Stomach (tissue), 9 donors: ENCODE results near the gene BTBD17. TPM values are rescaled to one million over a fixed set of nuclear protein-coding genes. Genes with fewer than 3 reads are reported as not detected.
A peak's percentile ranks its signal among the peaks of the same experiment; 100 is the strongest.

Source experiments
- DNase-seq, 2 donors: peaks; one replicate each; pipeline versions ENCODE4 v3.0.0 to v3.0.0-alpha.2; 2013 to 2019
- H3K27ac ChIP-seq, 5 donors: fragments of 200-600 bp in 4 of 5; sonication (generic) in 4 of 5; one replicate each; pipeline ENCODE4 v1.5.1; 2013 to 2019; ENCODE audit warnings: mild to moderate bottlenecking in 1 of 5, moderate library complexity in 1 of 5
- H3K27me3 ChIP-seq, 3 donors: fragments of 200-600 bp; sonication (generic); one replicate each; pipeline ENCODE4 v1.5.1; 2017 to 2019; ENCODE audit warnings: mixed run types in 1 of 3
- H3K36me3 ChIP-seq, 4 donors: fragments of 200-600 bp; sonication (generic); 1 replicate in 3 of 4; 2 replicates in 1 of 4; pipeline ENCODE4 v1.5.1; 2016 to 2019
- H3K4me1 ChIP-seq, 4 donors: fragments of 200-600 bp; sonication (generic); one replicate each; pipeline ENCODE4 v1.5.1; 2016 to 2019
- H3K4me3 ChIP-seq, 4 donors: fragments of 200-600 bp; sonication (generic) in 3 of 4; one replicate each; pipeline ENCODE4 v1.5.1; 2016 to 2019; ENCODE audit warnings: mild to moderate bottlenecking in 1 of 4
- H3K9me3 ChIP-seq, 4 donors: fragments of 200-600 bp; sonication (generic); one replicate each; pipeline ENCODE4 v1.5.1; 2016 to 2019
- EP300 ChIP-seq: sonication (generic); formaldehyde crosslinking; IDR thresholded peaks from one replicate; pipeline ENCODE4 v1.6.1; 2017; ENCODE audit warnings: antibody characterized with exemption
- POLR2A ChIP-seq, 4 donors: fragments of 450-650 bp; IDR thresholded peaks; one replicate each; pipeline ENCODE4 v1.6.1; 2016; ENCODE audit warnings: antibody characterized with exemption in 4 of 4, control low read depth in 2 of 4, mild to moderate bottlenecking in 1 of 4, moderate library complexity in 1 of 4
- POLR2AphosphoS5 ChIP-seq, 3 donors: sonication (generic); formaldehyde crosslinking; IDR thresholded peaks; one replicate each; pipeline ENCODE4 v1.6.1; 2016; ENCODE audit warnings: antibody characterized with exemption in 3 of 3
- WGBS, 5 donors: extraction: QIAGEN DNeasy Blood & Tissue Kit in 3 of 5; methylation state at CpG; one replicate each; pipeline versions ENCODE4 v1.1.5 to v1.1.7; 2013 to 2018; 5-methylcytosine and 5-hydroxymethylcytosine counted together
- intact Hi-C: fragments of 100-400 bp; cut with DNase I; formaldehyde crosslinking; loops from one replicate; pipeline ENCODE4 v1.15.1; 2023; ENCODE audit warnings: low total_unique reads
- polyA plus RNA-seq, 3 donors: library from polyadenylated mRNA; stranded (reverse); fragments of 200-250 nt; gene quantifications; one replicate each; pipeline ENCODE4 v1.2.3, GENCODE V29; 2013
- total RNA-seq, 5 donors: library from RNA; depleted of rRNA; stranded (reverse); fragments of >200 nt; gene quantifications; one replicate each; pipeline versions ENCODE4 v1.1.0 to v1.2.3, GENCODE V29; 2014 to 2016
- TF ChIP-seq, protein P1 (sequence below), 7 experiments: fragments of 450-650 bp in 4 of 7; fragments of 200-600 bp in 3 of 7; sonication (generic) in 3 of 7; IDR thresholded peaks; one replicate each; pipeline ENCODE4 v1.5.1; 2016 to 2019; ENCODE audit warnings: antibody characterized with exemption in 7 of 7, control low read depth in 2 of 7, mild to moderate bottlenecking in 1 of 7
- donor health status: healthy with polysubstance abuse.
- donor health status: Bipolar disorder and iron deficiency.
- donor health status: healthy.

Gene BTBD17
- total and polyA plus RNA-seq, 8 donors: not detected

- peaks cover 12 to 19% (median 18%) of the 10 kb centered on the region in 4 donors for H3K4me1 ChIP-seq
- H3K27me3 ChIP-seq: peaks cover 0 to 16% (median 0%) of the 10 kb centered on the region in 3 donors
- no peak overlapping the region for H3K4me3 ChIP-seq
- TF ChIP-seq, protein P1, sequence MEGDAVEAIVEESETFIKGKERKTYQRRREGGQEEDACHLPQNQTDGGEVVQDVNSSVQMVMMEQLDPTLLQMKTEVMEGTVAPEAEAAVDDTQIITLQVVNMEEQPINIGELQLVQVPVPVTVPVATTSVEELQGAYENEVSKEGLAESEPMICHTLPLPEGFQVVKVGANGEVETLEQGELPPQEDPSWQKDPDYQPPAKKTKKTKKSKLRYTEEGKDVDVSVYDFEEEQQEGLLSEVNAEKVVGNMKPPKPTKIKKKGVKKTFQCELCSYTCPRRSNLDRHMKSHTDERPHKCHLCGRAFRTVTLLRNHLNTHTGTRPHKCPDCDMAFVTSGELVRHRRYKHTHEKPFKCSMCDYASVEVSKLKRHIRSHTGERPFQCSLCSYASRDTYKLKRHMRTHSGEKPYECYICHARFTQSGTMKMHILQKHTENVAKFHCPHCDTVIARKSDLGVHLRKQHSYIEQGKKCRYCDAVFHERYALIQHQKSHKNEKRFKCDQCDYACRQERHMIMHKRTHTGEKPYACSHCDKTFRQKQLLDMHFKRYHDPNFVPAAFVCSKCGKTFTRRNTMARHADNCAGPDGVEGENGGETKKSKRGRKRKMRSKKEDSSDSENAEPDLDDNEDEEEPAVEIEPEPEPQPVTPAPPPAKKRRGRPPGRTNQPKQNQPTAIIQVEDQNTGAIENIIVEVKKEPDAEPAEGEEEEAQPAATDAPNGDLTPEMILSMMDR (IDR thresholded peaks at IDR 0.05): no peak
- TF ChIP-seq POLR2A (IDR thresholded peaks at IDR 0.05) (no peak), POLR2AphosphoS5 (IDR thresholded peaks at IDR 0.05) (no peak), EP300 (no peak)
- intact Hi-C loops: loop anchor here (2.0 kb wide), 1 partner anchor 90 kb away; no protein-coding TSS in a partner anchor
- DNase-seq: no peak
- H3K9me3 ChIP-seq: no peaks in the 10 kb centered on the region
- H3K36me3 ChIP-seq: no peaks in the 10 kb centered on the region
- WGBS, 5 donors: 74 to 95% (median 90%) methylated on average over 3 of the region's 3 CpGs
- no peak overlapping the region for H3K27ac ChIP-seq
These were observed 13.2 kb upstream of the BTBD17 start for GRCh38 chr17:74374858-74375257.

- TF ChIP-seq, protein P1 (IDR thresholded peaks at IDR 0.05): no peak
- TF ChIP-seq POLR2A (IDR thresholded peaks at IDR 0.05) (no peak), POLR2AphosphoS5 (IDR thresholded peaks at IDR 0.05) (peak; percentile 11 to 70 (median 27)), EP300 (no peak)
- peak overlapping the region in 4 of 5 donors; percentile 11 to 39 (median 32) for H3K27ac ChIP-seq
These were observed 12.4 kb upstream of the BTBD17 start for GRCh38 chr17:74373838-74374606.

GRCh38 chr17:74372426-74372825 lies 10.8 kb upstream of the BTBD17 start:
- Histone ChIP-seq H3K9me3 (no peaks in the 10 kb centered on the region), H3K27ac (no peak overlapping the region), H3K4me3 (no peak overlapping the region), H3K27me3 (peaks cover 0 to 35% (median 13%) of the 10 kb centered on the region in 3 donors), H3K4me1 (peaks cover 4 to 26% (median 19%) of the 10 kb centered on the region in 4 donors), H3K36me3 (no peaks in the 10 kb centered on the region)
- TF ChIP-seq POLR2AphosphoS5 (IDR thresholded peaks at IDR 0.05) (no peak), EP300 (no peak), POLR2A (IDR thresholded peaks at IDR 0.05) (no peak)
- TF ChIP-seq, protein P1 (IDR thresholded peaks at IDR 0.05): no peak
- WGBS, 5 donors: 87 to 93% (median 90%) methylated on average over 9 of the region's 9 CpGs
- DNase-seq: no peak
- intact Hi-C loops: no loop called here

More at GRCh38 chr17:74373838-74374606, 12.4 kb upstream of the BTBD17 start:
- Histone ChIP-seq H3K27me3 (peaks cover 0 to 25% (median 7%) of the 10 kb centered on the region in 3 donors), H3K9me3 (no peaks in the 10 kb centered on the region), H3K4me3 (no peak overlapping the region), H3K4me1 (peaks cover 4 to 16% (median 10%) of the 10 kb centered on the region in 4 donors), H3K36me3 (no peaks in the 10 kb centered on the region)
- 73 to 78% (median 75%) methylated on average over 15 of the region's 15 CpGs for WGBS, 5 donors
- DNase-seq: peak; percentile 42 to 89
- intact Hi-C loops: loop anchor here (2.0 kb wide), 1 partner anchor 91 kb away; no protein-coding TSS in a partner anchor

DNA sequence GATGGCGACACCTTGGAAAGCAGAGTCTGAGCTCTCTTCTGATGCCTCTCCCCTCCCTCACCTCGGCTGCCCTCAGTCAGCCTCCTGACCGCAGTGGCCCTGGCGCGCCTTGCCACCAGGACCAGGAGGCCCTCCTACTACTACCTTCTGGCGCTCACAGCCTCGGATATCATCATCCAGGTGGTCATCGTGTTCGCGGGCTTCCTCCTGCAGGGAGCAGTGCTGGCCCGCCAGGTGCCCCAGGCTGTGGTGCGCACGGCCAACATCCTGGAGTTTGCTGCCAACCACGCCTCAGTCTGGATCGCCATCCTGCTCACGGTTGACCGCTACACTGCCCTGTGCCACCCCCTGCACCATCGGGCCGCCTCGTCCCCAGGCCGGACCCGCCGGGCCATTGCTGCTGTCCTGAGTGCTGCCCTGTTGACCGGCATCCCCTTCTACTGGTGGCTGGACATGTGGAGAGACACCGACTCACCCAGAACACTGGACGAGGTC lies 10.0 kb upstream of the BTBD17 start:
- WGBS, 5 donors: 89 to 96% (median 95%) methylated on average over 15 to 26 of the region's 26 CpGs
- H3K36me3 ChIP-seq: no peaks in the 10 kb centered on the region

More for the DNA sequence above, 10.0 kb upstream of the BTBD17 start:
- Histone ChIP-seq H3K27ac (no peak overlapping the region), H3K9me3 (no peaks in the 10 kb centered on the region), H3K27me3 (peaks cover 0 to 40% (median 13%) of the 10 kb centered on the region in 3 donors), H3K4me3 (no peak overlapping the region), H3K4me1 (peaks cover 4 to 26% (median 19%) of the 10 kb centered on the region in 4 donors)
- intact Hi-C loops: no loop called here
- TF ChIP-seq POLR2A (IDR thresholded peaks at IDR 0.05) (no peak), EP300 (no peak), POLR2AphosphoS5 (IDR thresholded peaks at IDR 0.05) (no peak)
- TF ChIP-seq, protein P1 (IDR thresholded peaks at IDR 0.05): no peak
- DNase-seq: no peak
